T-helper 17 cell (primary cell): Measurements from ENCODE around the gene GBE1. TPM values are rescaled to one million over a fixed set of nuclear protein-coding genes. Genes with fewer than 3 reads are reported as not detected.

Source experiments
- ATAC-seq: fragments of 150-1000 bp; cut with Tn5 transposase; 2 replicates; pipeline ENCODE4 v1.10.0; 2021; ENCODE audit warnings: mild to moderate bottlenecking, moderate library complexity
- DNase-seq, 3 donors: peaks; one replicate each; pipeline versions ENCODE4 v3.0.0 to v3.0.0-alpha.2; 2020 to 2021
- H3K9me3 ChIP-seq: one replicate; pipeline ENCODE4 v1.7.0; 2013; ENCODE audit warnings: low read length, mild to moderate bottlenecking; ENCODE audit not compliant: control insufficient read depth, poor library complexity, severe bottlenecking
- H3K27ac Mint-ChIP-seq: one replicate; pipeline ENCODE4 v1.8.0; 2022; ENCODE audit warnings: mild to moderate bottlenecking, moderate library complexity, mixed read lengths
- H3K27me3 Mint-ChIP-seq: one replicate; pipeline ENCODE4 v1.8.0; 2022; ENCODE audit warnings: mixed read lengths
- H3K36me3 Mint-ChIP-seq: one replicate; pipeline ENCODE4 v1.8.0; 2022; ENCODE audit warnings: low read depth, mixed read lengths
- H3K4me1 Mint-ChIP-seq: one replicate; pipeline ENCODE4 v1.8.0; 2022; ENCODE audit warnings: mild to moderate bottlenecking, mixed read lengths
- H3K4me3 Mint-ChIP-seq: one replicate; pipeline ENCODE4 v1.8.0; 2022; ENCODE audit warnings: mild to moderate bottlenecking, moderate library complexity, mixed read lengths
- total RNA-seq, 4 donors: library from RNA in 2 of 4; stranded (reverse) in 2 of 4; gene quantifications; one replicate each; pipeline ENCODE4 v1.2.3 and lab custom pipeline; 2022 to 2026

GBE1 gene
- total RNA-seq, 2 donors from 2014 or later, result 8.0 to 8.6 TPM

GRCh38 chr3:81554801-81555200 is 206.6 kb downstream of the GBE1 start:
- no peaks in the 10 kb centered on the region for H3K9me3 ChIP-seq
- no peaks in the 10 kb centered on the region for H3K27me3 Mint-ChIP-seq
- ATAC-seq, result no peak
- no peaks in the 10 kb centered on the region for H3K4me1 Mint-ChIP-seq
- no peak overlapping the region for H3K27ac Mint-ChIP-seq
- H3K36me3 Mint-ChIP-seq, result no peaks in the 10 kb centered on the region
- DNase-seq, result no peak
- no peak overlapping the region for H3K4me3 Mint-ChIP-seq

- DNase-seq, result no peak
- H3K4me1 Mint-ChIP-seq, result no peaks in the 10 kb centered on the region
- no peak for ATAC-seq
- H3K4me3 Mint-ChIP-seq, result no peak overlapping the region
- H3K9me3 ChIP-seq, result no peaks in the 10 kb centered on the region
- H3K27me3 Mint-ChIP-seq, result no peaks in the 10 kb centered on the region
- no peak overlapping the region for H3K27ac Mint-ChIP-seq
- no peaks in the 10 kb centered on the region for H3K36me3 Mint-ChIP-seq
Measured at GRCh38 chr3:81554388-81554787, 207.1 kb downstream of the GBE1 start.

GRCh38 chr3:81550415-81550814 is 211.0 kb downstream of the GBE1 start:
- H3K36me3 Mint-ChIP-seq, result no peaks in the 10 kb centered on the region
- DNase-seq (no peak), ATAC-seq (no peak)
- H3K27ac Mint-ChIP-seq, result no peak overlapping the region
- no peaks in the 10 kb centered on the region for H3K4me1 Mint-ChIP-seq
- H3K9me3 ChIP-seq, result no peaks in the 10 kb centered on the region
- no peak overlapping the region for H3K4me3 Mint-ChIP-seq
- no peaks in the 10 kb centered on the region for H3K27me3 Mint-ChIP-seq

GRCh38 chr3:81549831-81550230 is 211.6 kb downstream of the GBE1 start:
- ATAC-seq (no peak), DNase-seq (no peak)
- H3K27ac Mint-ChIP-seq, result no peak overlapping the region
- H3K4me3 Mint-ChIP-seq, result no peak overlapping the region
- H3K27me3 Mint-ChIP-seq, result no peaks in the 10 kb centered on the region
- H3K4me1 Mint-ChIP-seq, result no peaks in the 10 kb centered on the region
- H3K9me3 ChIP-seq, result no peaks in the 10 kb centered on the region
- H3K36me3 Mint-ChIP-seq, result no peaks in the 10 kb centered on the region

GRCh38 chr3:81549388-81549787 is 212.1 kb downstream of the GBE1 start:
- no peaks in the 10 kb centered on the region for H3K4me1 Mint-ChIP-seq
- no peaks in the 10 kb centered on the region for H3K9me3 ChIP-seq
- no peaks in the 10 kb centered on the region for H3K27me3 Mint-ChIP-seq
- no peak for ATAC-seq
- H3K4me3 Mint-ChIP-seq, result no peak overlapping the region
- H3K27ac Mint-ChIP-seq, result no peak overlapping the region
- H3K36me3 Mint-ChIP-seq, result no peaks in the 10 kb centered on the region
- no peak for DNase-seq

GRCh38 chr3:81545572-81545971 is 215.9 kb downstream of the GBE1 start:
- no peak overlapping the region for H3K4me3 Mint-ChIP-seq
- ATAC-seq (no peak), DNase-seq (no peak)
- H3K27me3 Mint-ChIP-seq, result no peaks in the 10 kb centered on the region
- H3K9me3 ChIP-seq, result no peaks in the 10 kb centered on the region
- H3K36me3 Mint-ChIP-seq, result no peaks in the 10 kb centered on the region
- no peaks in the 10 kb centered on the region for H3K4me1 Mint-ChIP-seq
- no peak overlapping the region for H3K27ac Mint-ChIP-seq

- no peak for DNase-seq
Measured at GRCh38 chr3:81544385-81544784, 217.1 kb downstream of the GBE1 start.

GRCh38 chr3:81540787-81541186 is 220.7 kb downstream of the GBE1 start:
- ATAC-seq (no peak), DNase-seq (no peak)
- Mint-ChIP-seq H3K27ac (no peak overlapping the region), H3K4me1 (no peaks in the 10 kb centered on the region), H3K4me3 (no peak overlapping the region), H3K36me3 (no peaks in the 10 kb centered on the region), H3K27me3 (no peaks in the 10 kb centered on the region)
- H3K9me3 ChIP-seq, result no peaks in the 10 kb centered on the region

More at GRCh38 chr3:81544385-81544784, 217.1 kb downstream of the GBE1 start:
- H3K36me3 Mint-ChIP-seq, result no peaks in the 10 kb centered on the region
- H3K4me1 Mint-ChIP-seq, result no peaks in the 10 kb centered on the region
- H3K4me3 Mint-ChIP-seq, result no peak overlapping the region
- H3K9me3 ChIP-seq, result no peaks in the 10 kb centered on the region
- no peaks in the 10 kb centered on the region for H3K27me3 Mint-ChIP-seq
- H3K27ac Mint-ChIP-seq, result no peak overlapping the region
- ATAC-seq, result no peak

- H3K36me3 Mint-ChIP-seq, result peaks cover 8% of the 10 kb centered on the region
- no peak for DNase-seq
- H3K27ac Mint-ChIP-seq, result no peak overlapping the region
Measured at GRCh38 chr3:81531846-81532245, 229.6 kb downstream of the GBE1 start.

GRCh38 chr3:81531263-81531662 is 230.2 kb downstream of the GBE1 start:
- Mint-ChIP-seq H3K4me3 (no peak overlapping the region), H3K4me1 (no peaks in the 10 kb centered on the region), H3K27me3 (no peaks in the 10 kb centered on the region), H3K36me3 (peaks cover 8% of the 10 kb centered on the region), H3K27ac (no peak overlapping the region)
- ATAC-seq (no peak), DNase-seq (no peak)
- no peaks in the 10 kb centered on the region for H3K9me3 ChIP-seq

More at GRCh38 chr3:81531846-81532245, 229.6 kb downstream of the GBE1 start:
- H3K4me3 Mint-ChIP-seq, result no peak overlapping the region
- H3K4me1 Mint-ChIP-seq, result no peaks in the 10 kb centered on the region
- no peaks in the 10 kb centered on the region for H3K9me3 ChIP-seq
- no peak for ATAC-seq
- H3K27me3 Mint-ChIP-seq, result no peaks in the 10 kb centered on the region

- Mint-ChIP-seq H3K27ac (no peak overlapping the region), H3K4me3 (no peak overlapping the region), H3K36me3 (peaks cover 8% of the 10 kb centered on the region), H3K27me3 (no peaks in the 10 kb centered on the region), H3K4me1 (no peaks in the 10 kb centered on the region)
- no peak for ATAC-seq
- DNase-seq, result no peak
- H3K9me3 ChIP-seq, result no peaks in the 10 kb centered on the region
Measured at GRCh38 chr3:81530180-81530939, 231.1 kb downstream of the GBE1 start.

- H3K4me1 Mint-ChIP-seq, result no peaks in the 10 kb centered on the region
- no peaks in the 10 kb centered on the region for H3K27me3 Mint-ChIP-seq
- no peak for DNase-seq
- H3K4me3 Mint-ChIP-seq, result no peak overlapping the region
- H3K27ac Mint-ChIP-seq, result no peak overlapping the region
- ATAC-seq, result no peak
- H3K9me3 ChIP-seq, result no peaks in the 10 kb centered on the region
- H3K36me3 Mint-ChIP-seq, result no peaks in the 10 kb centered on the region
Measured at GRCh38 chr3:81521855-81522254, 239.6 kb downstream of the GBE1 start.

- H3K27me3 Mint-ChIP-seq, result no peaks in the 10 kb centered on the region
- H3K9me3 ChIP-seq, result no peaks in the 10 kb centered on the region
- H3K36me3 Mint-ChIP-seq, result no peaks in the 10 kb centered on the region
- H3K4me3 Mint-ChIP-seq, result no peak overlapping the region
- ATAC-seq (no peak), DNase-seq (no peak)
- no peak overlapping the region for H3K27ac Mint-ChIP-seq
- no peaks in the 10 kb centered on the region for H3K4me1 Mint-ChIP-seq
Measured at GRCh38 chr3:81518945-81519344, 242.5 kb downstream of the GBE1 start.

GRCh38 chr3:81516042-81516441 is 245.4 kb downstream of the GBE1 start:
- ATAC-seq (no peak), DNase-seq (no peak)
- Mint-ChIP-seq H3K4me3 (no peak overlapping the region), H3K36me3 (peaks cover 8% of the 10 kb centered on the region), H3K4me1 (no peaks in the 10 kb centered on the region), H3K27ac (no peak overlapping the region), H3K27me3 (no peaks in the 10 kb centered on the region)
- H3K9me3 ChIP-seq, result no peaks in the 10 kb centered on the region
